ENCODE measurements around the gene NR2F2.

DNA sequence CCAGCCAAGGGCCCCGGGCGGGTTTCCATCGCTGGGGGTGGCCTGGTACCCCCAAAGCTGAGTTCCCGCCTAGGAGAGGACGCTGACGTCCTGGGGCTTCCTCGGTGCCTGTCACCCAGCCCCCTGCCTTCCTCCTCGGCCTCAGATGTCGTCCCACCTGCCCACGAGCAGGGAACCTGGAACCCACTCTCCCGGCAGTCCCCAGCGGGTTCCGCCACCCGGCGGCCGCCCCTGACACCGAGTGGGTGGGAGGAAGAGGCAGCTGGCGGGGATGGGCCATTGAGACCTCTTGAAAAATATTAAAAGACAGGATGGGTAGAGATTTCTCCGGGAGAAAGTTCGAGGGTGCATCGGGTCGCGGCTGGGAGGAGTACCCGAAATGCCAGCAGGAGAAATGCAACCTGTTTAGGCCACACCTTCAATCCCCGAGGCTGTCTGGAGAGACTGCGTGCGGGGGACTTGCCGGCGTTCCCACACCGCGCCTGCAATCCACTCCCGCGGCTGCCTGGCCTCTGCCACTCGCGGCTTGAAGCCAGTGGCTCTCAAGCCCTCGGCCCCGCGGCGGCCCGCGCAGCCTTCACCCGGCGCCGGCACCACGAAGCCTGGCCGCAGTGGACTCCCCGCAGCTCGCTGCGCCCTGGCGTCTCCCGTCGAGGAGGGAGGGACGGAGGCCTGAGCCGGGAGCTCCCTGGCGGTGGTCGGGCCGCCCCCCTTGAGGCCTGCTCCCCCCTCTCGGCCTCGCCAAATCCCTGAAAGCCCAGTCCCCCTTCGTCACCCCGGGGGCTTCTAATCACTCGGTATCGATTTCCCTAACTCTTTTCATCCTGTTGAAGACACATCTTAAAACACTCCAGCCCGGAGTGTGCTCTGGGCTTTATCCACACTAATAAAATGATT is 8.6 kb upstream of the NR2F2 start:
- no peak for TF ChIP-seq POLR2AphosphoS5 (IDR thresholded peaks at IDR 0.05; ENCODE audit: low read depth)
- TF ChIP-seq CTCF (conservative IDR thresholded peaks at IDR 0.05; ENCODE audit: low read depth in 2 of 2): no peak
- TF ChIP-seq, protein P1, sequence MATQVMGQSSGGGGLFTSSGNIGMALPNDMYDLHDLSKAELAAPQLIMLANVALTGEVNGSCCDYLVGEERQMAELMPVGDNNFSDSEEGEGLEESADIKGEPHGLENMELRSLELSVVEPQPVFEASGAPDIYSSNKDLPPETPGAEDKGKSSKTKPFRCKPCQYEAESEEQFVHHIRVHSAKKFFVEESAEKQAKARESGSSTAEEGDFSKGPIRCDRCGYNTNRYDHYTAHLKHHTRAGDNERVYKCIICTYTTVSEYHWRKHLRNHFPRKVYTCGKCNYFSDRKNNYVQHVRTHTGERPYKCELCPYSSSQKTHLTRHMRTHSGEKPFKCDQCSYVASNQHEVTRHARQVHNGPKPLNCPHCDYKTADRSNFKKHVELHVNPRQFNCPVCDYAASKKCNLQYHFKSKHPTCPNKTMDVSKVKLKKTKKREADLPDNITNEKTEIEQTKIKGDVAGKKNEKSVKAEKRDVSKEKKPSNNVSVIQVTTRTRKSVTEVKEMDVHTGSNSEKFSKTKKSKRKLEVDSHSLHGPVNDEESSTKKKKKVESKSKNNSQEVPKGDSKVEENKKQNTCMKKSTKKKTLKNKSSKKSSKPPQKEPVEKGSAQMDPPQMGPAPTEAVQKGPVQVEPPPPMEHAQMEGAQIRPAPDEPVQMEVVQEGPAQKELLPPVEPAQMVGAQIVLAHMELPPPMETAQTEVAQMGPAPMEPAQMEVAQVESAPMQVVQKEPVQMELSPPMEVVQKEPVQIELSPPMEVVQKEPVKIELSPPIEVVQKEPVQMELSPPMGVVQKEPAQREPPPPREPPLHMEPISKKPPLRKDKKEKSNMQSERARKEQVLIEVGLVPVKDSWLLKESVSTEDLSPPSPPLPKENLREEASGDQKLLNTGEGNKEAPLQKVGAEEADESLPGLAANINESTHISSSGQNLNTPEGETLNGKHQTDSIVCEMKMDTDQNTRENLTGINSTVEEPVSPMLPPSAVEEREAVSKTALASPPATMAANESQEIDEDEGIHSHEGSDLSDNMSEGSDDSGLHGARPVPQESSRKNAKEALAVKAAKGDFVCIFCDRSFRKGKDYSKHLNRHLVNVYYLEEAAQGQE (IDR thresholded peaks at IDR 0.05; ENCODE audit: unreplicated experiment): no peak
- no peak for TF ChIP-seq CREB1 (CRISPR knock-in tag; IDR thresholded peaks at IDR 0.05; ENCODE audit: low read depth)
- peak; percentile 53 for TF ChIP-seq EZH2 (IDR thresholded peaks at IDR 0.05; ENCODE audit: low read depth, unreplicated experiment)
- TF ChIP-seq EZH2phosphoT487 (IDR thresholded peaks at IDR 0.05; ENCODE audit: unreplicated experiment): no peak
- no peak for TF ChIP-seq ZNF114 (CRISPR knock-in tag; IDR thresholded peaks at IDR 0.05)
- no peak for TF ChIP-seq NANOG (IDR thresholded peaks at IDR 0.05; ENCODE audit: borderline replicate concordance)
- TF ChIP-seq ZNF462 (CRISPR knock-in tag; IDR thresholded peaks at IDR 0.05): no peak
- TF ChIP-seq JUNB (IDR thresholded peaks at IDR 0.05; ENCODE audit: unreplicated experiment): no peak
- TF ChIP-seq, protein P2, sequence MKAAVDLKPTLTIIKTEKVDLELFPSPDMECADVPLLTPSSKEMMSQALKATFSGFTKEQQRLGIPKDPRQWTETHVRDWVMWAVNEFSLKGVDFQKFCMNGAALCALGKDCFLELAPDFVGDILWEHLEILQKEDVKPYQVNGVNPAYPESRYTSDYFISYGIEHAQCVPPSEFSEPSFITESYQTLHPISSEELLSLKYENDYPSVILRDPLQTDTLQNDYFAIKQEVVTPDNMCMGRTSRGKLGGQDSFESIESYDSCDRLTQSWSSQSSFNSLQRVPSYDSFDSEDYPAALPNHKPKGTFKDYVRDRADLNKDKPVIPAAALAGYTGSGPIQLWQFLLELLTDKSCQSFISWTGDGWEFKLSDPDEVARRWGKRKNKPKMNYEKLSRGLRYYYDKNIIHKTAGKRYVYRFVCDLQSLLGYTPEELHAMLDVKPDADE (IDR thresholded peaks at IDR 0.05): no peak
- no peak for TF ChIP-seq ZNF331 (CRISPR knock-in tag; IDR thresholded peaks at IDR 0.05; ENCODE audit: low read depth)
- TF ChIP-seq STAT1 (IDR thresholded peaks at IDR 0.05; ENCODE audit: unreplicated experiment): no peak
